Measurements from ENCODE around the gene ANTXR1. TPM values are rescaled to one million over a fixed set of nuclear protein-coding genes. Genes with fewer than 3 reads are reported as not detected.

ANTXR1 gene
- polyA plus RNA-seq, 4 donors: 70.5 to 278 (median 108) TPM

- no peak for DNase-seq (ENCODE audit: low read depth in 4 of 4, low spot score in 3 of 4)
These were observed 52.9 kb downstream of the ANTXR1 start for GRCh38 chr2:69065735-69066336.

DNA sequence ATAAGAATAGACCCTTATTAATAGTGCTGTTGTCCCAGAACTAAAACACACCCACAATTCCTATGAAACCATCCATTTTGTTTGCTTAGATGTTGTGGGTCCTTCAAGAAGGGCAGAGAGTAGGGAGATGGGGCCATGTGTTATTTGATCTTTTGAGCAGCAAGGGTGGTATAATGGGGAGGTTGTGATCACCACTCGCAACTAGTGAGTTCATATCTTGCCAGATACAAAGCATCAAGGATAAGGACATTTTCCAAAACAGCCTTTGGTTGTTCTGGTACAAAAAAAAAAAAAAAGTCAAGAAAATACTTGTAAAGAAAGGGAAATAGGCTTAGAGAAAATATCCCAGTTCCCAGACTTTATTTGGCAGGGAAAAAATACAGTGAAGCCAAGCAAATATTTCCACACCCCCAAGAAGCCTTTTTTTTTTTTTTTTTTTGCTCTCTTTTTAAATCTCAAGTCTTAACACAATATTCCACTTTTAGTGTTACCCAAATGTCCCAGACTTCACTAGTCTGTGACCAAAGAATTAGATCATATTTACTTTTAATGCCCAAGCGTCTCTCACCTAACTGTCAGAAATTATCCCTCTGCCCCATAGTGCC is 54.1 kb downstream of the ANTXR1 start:
- DNase-seq (ENCODE audit: low read depth in 4 of 4, low spot score in 3 of 4): no peak

GRCh38 chr2:69067866-69068265 is 54.9 kb downstream of the ANTXR1 start:
- DNase-seq (ENCODE audit: low read depth in 4 of 4, low spot score in 3 of 4): no peak

- DNase-seq (ENCODE audit: low read depth in 4 of 4, low spot score in 3 of 4): no peak
These were observed 58.0 kb downstream of the ANTXR1 start for GRCh38 chr2:69070969-69071368.

GRCh38 chr2:69073928-69074570 is 61.1 kb downstream of the ANTXR1 start:
- no peak for DNase-seq (ENCODE audit: low read depth in 4 of 4, low spot score in 3 of 4)

- no peak for DNase-seq (ENCODE audit: low read depth in 4 of 4, low spot score in 3 of 4)
These were observed 61.9 kb downstream of the ANTXR1 start for GRCh38 chr2:69074918-69075317.

DNA sequence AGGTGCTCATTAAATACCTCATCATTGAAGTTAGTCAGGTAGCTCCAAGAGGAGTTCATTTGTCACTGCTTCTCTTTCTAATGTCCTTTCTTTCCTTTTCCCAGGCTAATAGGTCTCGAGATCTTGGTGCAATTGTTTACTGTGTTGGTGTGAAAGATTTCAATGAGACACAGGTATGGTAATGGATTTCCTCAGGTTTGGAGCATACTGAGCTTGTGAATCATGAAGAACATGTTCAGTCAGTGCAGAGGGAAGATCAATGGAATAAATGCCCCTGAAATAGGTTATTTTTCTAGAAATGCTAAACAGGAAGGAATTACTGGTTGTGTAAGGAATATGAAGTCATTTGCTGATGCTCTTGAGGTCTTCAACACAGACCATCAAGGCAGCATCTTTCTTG is 62.5 kb downstream of the ANTXR1 start:
- DNase-seq (ENCODE audit: low read depth in 4 of 4, low spot score in 3 of 4): no peak

DNA sequence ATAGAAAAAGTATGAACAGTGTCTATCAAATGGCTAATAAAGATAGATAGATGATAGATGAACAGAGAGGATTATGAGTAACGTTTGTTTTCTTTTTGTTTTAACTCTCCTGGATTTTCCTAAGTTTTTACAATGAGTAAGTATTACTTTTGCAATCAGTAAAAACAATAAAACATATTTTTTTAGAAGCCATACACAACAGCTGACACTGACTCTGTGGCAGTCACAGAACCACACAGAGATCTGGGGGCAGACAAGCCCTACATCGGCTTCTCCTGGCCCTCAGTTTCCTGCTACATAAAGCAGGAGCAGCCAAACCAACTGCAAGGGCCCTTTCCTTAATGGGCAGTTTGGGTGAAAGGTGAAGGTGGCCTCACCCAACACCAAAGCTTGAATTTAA is 63.6 kb downstream of the ANTXR1 start:
- DNase-seq (ENCODE audit: low read depth in 4 of 4, low spot score in 3 of 4): no peak

GRCh38 chr2:69077252-69077950 is 64.4 kb downstream of the ANTXR1 start:
- DNase-seq (ENCODE audit: low read depth in 4 of 4, low spot score in 3 of 4): no peak

DNA sequence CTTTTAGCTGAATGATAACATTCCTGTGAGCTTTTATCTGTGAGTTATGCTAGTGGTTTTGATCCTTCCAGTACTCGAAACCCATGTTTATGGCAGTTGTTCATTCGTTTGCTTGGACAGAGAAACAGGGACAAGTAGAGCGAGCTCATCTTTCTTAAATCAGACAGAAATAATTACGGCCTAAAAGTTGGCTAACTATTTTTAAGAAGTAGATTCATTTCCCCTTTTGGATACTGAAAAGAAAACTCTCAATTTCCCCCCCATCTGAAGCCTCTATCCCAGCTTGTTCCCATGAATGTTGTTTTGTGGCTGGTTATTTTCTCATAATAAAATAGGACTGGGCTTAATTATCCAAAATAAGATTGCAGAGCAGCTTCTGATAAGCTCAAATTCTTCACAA is 67.1 kb downstream of the ANTXR1 start:
- no peak for DNase-seq (ENCODE audit: low read depth in 4 of 4, low spot score in 3 of 4)

DNA sequence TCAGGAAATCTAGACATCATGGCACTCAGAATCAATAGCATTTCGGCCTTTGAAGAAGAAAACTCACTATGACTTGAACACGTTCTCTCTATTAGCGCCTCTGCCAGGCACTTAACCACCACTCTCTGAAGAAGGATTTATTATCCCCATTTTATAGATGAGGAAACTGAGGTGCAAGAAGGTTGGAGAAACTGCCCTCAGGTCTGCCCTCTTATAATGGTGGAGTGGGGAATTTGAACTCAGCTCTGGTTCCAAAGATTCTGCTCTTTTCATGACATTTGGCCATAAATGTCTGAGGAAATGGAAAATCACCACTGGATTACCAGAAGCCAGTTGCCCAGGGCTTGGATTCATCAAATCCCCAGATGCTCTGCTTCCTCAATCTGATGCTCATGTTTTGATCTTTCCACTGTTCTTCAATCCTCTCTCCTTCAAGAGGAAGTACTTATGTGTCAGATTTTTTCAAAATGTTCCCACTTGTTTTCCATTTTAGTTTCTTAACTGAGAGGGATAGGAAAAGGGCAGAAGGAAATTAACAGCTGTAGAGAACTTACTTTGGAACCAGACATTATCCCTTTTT is 68.1 kb downstream of the ANTXR1 start:
- DNase-seq (ENCODE audit: low read depth in 4 of 4, low spot score in 3 of 4): no peak

DNA sequence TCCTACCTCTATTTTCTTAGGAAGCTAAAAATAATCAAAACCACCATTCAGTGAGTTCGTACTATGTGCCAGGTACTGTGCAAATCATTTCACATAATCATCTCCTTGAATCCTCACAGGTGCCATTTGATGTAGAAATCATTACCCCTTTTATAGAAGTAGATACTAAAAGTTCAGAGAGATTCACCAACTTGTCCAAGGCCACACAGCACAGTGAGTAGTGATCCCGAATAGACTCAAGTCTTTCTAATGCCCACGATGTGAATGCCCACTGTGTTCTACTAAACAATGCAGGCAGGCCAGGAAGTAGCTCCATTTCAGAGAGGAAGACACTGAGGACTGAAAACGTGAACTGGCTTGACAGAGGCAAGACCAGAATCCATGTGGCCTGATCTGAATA is 68.8 kb downstream of the ANTXR1 start:
- DNase-seq (ENCODE audit: low read depth in 4 of 4, low spot score in 3 of 4): no peak

DNA sequence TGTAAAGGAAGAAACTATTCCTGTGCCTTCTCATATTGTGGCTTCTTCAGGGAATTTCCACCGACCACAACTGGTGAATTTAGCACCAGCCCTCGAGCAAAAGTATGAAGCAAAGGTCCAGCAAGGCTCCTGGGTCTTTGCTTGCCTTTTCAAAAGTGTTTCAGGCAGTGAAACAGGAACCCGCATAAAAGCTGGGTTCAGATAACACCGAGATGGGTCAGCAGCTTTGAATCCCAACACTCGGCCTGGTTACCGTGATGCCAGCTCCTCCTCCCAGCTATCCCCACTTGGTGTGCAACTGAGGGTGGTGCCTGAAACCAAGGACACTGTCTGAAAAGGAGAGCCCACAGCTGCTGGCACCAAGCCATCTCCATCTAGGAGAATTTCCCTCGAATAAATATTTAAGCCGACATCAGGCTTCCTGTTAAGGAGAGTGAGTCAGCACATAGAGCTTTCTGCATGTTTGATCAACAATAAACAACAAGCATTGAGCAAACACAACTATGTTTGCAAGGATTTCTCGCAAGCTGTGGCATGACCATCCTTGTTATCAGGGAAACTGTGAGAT is 69.5 kb downstream of the ANTXR1 start:
- DNase-seq (ENCODE audit: low read depth in 4 of 4, low spot score in 3 of 4): peak in 3 of 4 donors; percentile 14 to 31 (median 16)

- DNase-seq (ENCODE audit: low read depth in 4 of 4, low spot score in 3 of 4): no peak
These were observed 70.3 kb downstream of the ANTXR1 start for GRCh38 chr2:69083235-69083748.

DNA sequence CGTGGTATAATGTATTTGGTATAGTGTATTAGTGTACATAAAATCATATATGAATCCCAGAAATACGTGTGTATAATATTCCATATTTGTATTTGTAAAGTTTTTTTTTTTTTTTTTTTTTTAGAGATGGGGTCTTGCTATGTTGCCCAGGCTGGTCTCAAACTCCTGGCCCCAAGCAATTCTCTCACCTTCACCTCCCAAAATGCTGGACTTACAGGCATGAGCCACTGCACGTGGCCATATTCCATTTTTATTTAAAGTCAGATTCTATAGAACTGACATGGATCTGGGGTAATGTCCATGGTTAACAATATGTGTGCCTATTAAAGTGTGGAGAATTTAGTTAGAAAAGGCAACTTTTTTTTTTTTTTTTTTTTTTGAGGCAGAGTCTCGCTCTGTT is 71.5 kb downstream of the ANTXR1 start:
- no peak for DNase-seq (ENCODE audit: low read depth in 4 of 4, low spot score in 3 of 4)

DNA sequence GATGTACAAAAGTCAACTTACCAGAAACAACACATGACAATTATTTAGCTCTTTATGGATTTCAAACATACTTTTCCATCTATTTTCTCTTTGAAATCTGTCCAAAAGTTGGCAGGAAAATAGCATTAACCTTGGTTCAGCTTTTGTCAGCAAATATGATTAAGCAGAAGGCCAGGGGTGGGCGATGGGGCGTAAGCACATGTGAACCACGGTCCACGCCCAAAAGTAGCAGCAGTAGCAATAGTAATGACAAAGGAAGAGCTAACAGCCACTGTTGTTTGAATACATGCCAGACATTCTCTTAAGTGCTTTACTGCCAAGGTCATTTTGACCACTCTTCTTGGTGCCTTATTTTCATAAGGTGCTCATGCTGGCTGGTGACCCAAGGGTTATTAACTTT is 73.5 kb downstream of the ANTXR1 start:
- DNase-seq (ENCODE audit: low read depth in 4 of 4, low spot score in 3 of 4): no peak

DNA sequence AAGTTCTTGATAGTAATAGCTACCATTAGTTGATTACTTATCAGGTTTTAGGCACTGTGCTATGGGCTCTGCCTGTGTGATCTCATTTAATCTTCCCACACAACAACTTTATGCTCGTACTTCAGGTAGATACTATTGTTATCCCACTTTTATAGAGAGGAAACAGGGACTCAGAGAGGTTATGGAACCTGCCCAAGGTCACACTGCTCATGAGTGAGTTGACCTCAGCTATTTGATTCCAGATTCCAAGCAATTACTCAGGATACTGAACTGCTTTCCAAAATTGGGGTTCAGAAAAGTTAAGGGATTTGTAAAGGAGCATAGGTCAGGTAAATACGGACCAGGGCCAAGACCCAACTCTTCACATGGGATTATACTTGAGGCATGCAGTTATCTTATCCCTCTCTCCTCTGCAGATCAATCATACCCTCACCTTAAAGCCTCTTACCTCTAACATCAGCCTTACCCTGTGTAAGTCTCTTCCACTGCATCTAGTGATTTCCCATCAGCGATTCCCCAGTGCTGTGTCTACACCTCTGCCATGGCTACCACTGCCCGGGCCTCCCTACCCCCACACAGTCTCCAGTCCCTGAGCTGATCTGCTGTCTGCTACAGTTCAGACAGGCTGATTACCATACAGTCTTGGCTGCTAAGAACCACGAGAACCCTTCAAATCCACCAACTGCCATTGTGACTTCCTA is 74.4 kb downstream of the ANTXR1 start:
- DNase-seq (ENCODE audit: low read depth in 4 of 4, low spot score in 3 of 4): no peak

GRCh38 chr2:69087912-69088240 is 74.9 kb downstream of the ANTXR1 start:
- no peak for DNase-seq (ENCODE audit: low read depth in 4 of 4, low spot score in 3 of 4)

- no peak for DNase-seq (ENCODE audit: low read depth in 4 of 4, low spot score in 3 of 4)
These were observed 75.5 kb downstream of the ANTXR1 start for GRCh38 chr2:69088466-69088865.

- DNase-seq (ENCODE audit: low read depth in 4 of 4, low spot score in 3 of 4): no peak
These were observed 76.3 kb downstream of the ANTXR1 start for GRCh38 chr2:69089266-69089665.
